Sigmoid colon (tissue), 7 donors: ENCODE results near the gene LRRIQ1. TPM values are rescaled to one million over a fixed set of nuclear protein-coding genes. Genes with fewer than 3 reads are reported as not detected.

Source experiments
- DNase-seq: peaks from one replicate; pipeline ENCODE4 v3.0.0-alpha.2; 2019
- H3K27ac ChIP-seq, 4 donors: fragments of 200-600 bp; sonication (generic); one replicate each; pipeline ENCODE4 v1.5.1; 2016 to 2019; ENCODE audit warnings: mild to moderate bottlenecking in 1 of 4
- H3K27me3 ChIP-seq, 3 donors: fragments of 200-600 bp; sonication (generic); one replicate each; pipeline ENCODE4 v1.5.1; 2019; ENCODE audit warnings: mild to moderate bottlenecking in 1 of 3
- H3K36me3 ChIP-seq, 4 donors: fragments of 200-600 bp; sonication (generic); one replicate each; pipeline ENCODE4 v1.5.1; 2016 to 2019
- H3K4me1 ChIP-seq, 4 donors: fragments of 200-600 bp; sonication (generic); one replicate each; pipeline ENCODE4 v1.5.1; 2017 to 2019
- H3K4me3 ChIP-seq, 4 donors: fragments of 200-600 bp; sonication (generic); one replicate each; pipeline ENCODE4 v1.5.1; 2017 to 2019; ENCODE audit warnings: mild to moderate bottlenecking in 2 of 4, moderate library complexity in 1 of 4
- H3K9me3 ChIP-seq, 4 donors: fragments of 200-600 bp in 3 of 4; sonication (generic) in 3 of 4; one replicate each; pipeline versions ENCODE4 v1.5.1 to v1.6.1; 2013 to 2019
- CTCF ChIP-seq, 4 experiments: fragments of 450-650 bp in 3 of 4; fragments of 200-600 bp in 1 of 4; IDR thresholded peaks; one replicate each; pipeline ENCODE4 v1.5.1; 2016 to 2019; ENCODE audit warnings: antibody characterized with exemption in 4 of 4, mild to moderate bottlenecking in 3 of 4, moderate library complexity in 2 of 4
- EP300 ChIP-seq, 4 donors: sonication (generic); formaldehyde crosslinking; IDR thresholded peaks; one replicate each; pipeline ENCODE4 v1.6.1; 2017; ENCODE audit warnings: antibody characterized with exemption in 4 of 4
- POLR2A ChIP-seq, 2 donors: fragments of 450-650 bp; IDR thresholded peaks; one replicate each; pipeline ENCODE4 v1.6.1; 2016; ENCODE audit warnings: antibody characterized with exemption in 2 of 2, mild to moderate bottlenecking in 2 of 2, moderate library complexity in 2 of 2
- POLR2AphosphoS5 ChIP-seq, 4 donors: sonication (generic); formaldehyde crosslinking; IDR thresholded peaks; one replicate each; pipeline ENCODE4 v1.6.1; 2017; ENCODE audit warnings: antibody characterized with exemption in 4 of 4
- WGBS, 2 donors: extraction: QIAGEN DNeasy Blood & Tissue Kit; methylation state at CpG; one replicate each; pipeline ENCODE4 v1.1.7; 2013; 5-methylcytosine and 5-hydroxymethylcytosine counted together
- intact Hi-C: fragments of 100-400 bp; cut with DNase I; formaldehyde crosslinking; loops from one replicate; pipeline ENCODE4 v1.15.1; 2023
- polyA plus RNA-seq, 3 donors: library from polyadenylated mRNA; stranded (reverse); fragments of 200-250 nt; gene quantifications; one replicate each; pipeline ENCODE4 v1.2.3, GENCODE V29; 2013
- total RNA-seq, 4 donors: library from RNA; depleted of rRNA; stranded (reverse); fragments of >200 nt; gene quantifications; one replicate each; pipeline ENCODE4 v1.1.0, GENCODE V29; 2016
- donor health status: healthy with polysubstance abuse.
- donor health status: Bipolar disorder and iron deficiency.
- donor health status: healthy.

Gene LRRIQ1
- total and polyA plus RNA-seq, 7 donors: under 0.01 to 0.41 (median 0.19) TPM; not detected in 3

- DNase-seq: no peak
Measured at GRCh38 chr12:85089792-85090191, 53.6 kb downstream of the LRRIQ1 start.

DNA sequence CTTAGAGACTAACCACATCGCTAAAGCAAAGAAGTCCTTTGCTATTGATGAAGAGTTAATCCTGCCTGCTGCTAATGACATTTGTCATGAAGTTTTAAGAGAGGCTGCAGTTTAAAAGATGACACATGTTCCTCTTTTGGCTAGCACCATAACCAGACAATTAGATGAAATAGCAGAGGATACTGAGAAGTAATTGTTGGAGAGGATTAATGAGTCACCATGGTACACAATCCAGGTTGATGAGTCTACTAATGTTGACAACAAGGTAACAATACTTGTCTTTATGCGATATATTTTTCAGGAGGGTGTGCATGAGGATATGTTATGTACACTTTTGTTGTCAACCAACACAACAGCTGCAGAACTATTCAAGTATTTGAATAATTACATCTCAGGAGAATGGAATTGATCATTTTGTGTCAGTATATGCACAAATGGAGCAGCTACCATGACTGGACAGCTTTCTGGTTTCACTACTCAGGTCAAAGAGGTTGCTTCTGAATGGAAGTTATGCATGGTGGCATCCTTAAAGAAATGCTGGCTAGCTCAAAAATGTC lies 56.7 kb downstream of the LRRIQ1 start:
- no peaks in the 10 kb centered on the region for H3K36me3 ChIP-seq
- H3K9me3 ChIP-seq: peaks cover 0 to 2% (median 0%) of the 10 kb centered on the region in 4 donors
- no peak for DNase-seq
- H3K27ac ChIP-seq: no peak overlapping the region
- intact Hi-C loops: no loop called here
- no peaks in the 10 kb centered on the region for H3K4me1 ChIP-seq
- no peak overlapping the region for H3K4me3 ChIP-seq
- 93 to 96% methylated on average over 2 of the region's 2 CpGs for WGBS, 2 donors
- TF ChIP-seq CTCF (IDR thresholded peaks at IDR 0.05): no peak
- no peak for TF ChIP-seq POLR2A (IDR thresholded peaks at IDR 0.05)
- TF ChIP-seq EP300 (IDR thresholded peaks at IDR 0.05): no peak
- TF ChIP-seq POLR2AphosphoS5 (IDR thresholded peaks at IDR 0.05): no peak
- no peaks in the 10 kb centered on the region for H3K27me3 ChIP-seq

More at GRCh38 chr12:85089792-85090191, 53.6 kb downstream of the LRRIQ1 start:
- WGBS, 2 donors: 74 to 78% methylated on average over 5 of the region's 5 CpGs
- no peaks in the 10 kb centered on the region for H3K4me1 ChIP-seq
- H3K27me3 ChIP-seq: no peaks in the 10 kb centered on the region
- no peak overlapping the region for H3K4me3 ChIP-seq
- no peak overlapping the region for H3K27ac ChIP-seq
- no peaks in the 10 kb centered on the region for H3K36me3 ChIP-seq
- TF ChIP-seq CTCF (IDR thresholded peaks at IDR 0.05) (no peak), POLR2A (IDR thresholded peaks at IDR 0.05) (no peak), POLR2AphosphoS5 (IDR thresholded peaks at IDR 0.05) (no peak), EP300 (IDR thresholded peaks at IDR 0.05) (no peak)
- peaks cover 0 to 2% (median 0%) of the 10 kb centered on the region in 4 donors for H3K9me3 ChIP-seq
- intact Hi-C loops: no loop called here

- TF ChIP-seq POLR2A (IDR thresholded peaks at IDR 0.05) (no peak), EP300 (IDR thresholded peaks at IDR 0.05) (no peak), CTCF (IDR thresholded peaks at IDR 0.05) (no peak), POLR2AphosphoS5 (IDR thresholded peaks at IDR 0.05) (no peak)
- Histone ChIP-seq H3K9me3 (peaks cover 0 to 2% (median 0%) of the 10 kb centered on the region in 4 donors), H3K27ac (no peak overlapping the region), H3K27me3 (no peaks in the 10 kb centered on the region), H3K4me3 (no peak overlapping the region), H3K4me1 (no peaks in the 10 kb centered on the region), H3K36me3 (no peaks in the 10 kb centered on the region)
- intact Hi-C loops: no loop called here
- DNase-seq: no peak
Measured at GRCh38 chr12:85095501-85095900, 59.4 kb downstream of the LRRIQ1 start.

- H3K4me1 ChIP-seq: no peaks in the 10 kb centered on the region
- intact Hi-C loops: no loop called here
- no peak overlapping the region for H3K27ac ChIP-seq
- H3K27me3 ChIP-seq: no peaks in the 10 kb centered on the region
- WGBS, 2 donors: 78 to 82% methylated on average over 6 of the region's 6 CpGs
- TF ChIP-seq POLR2AphosphoS5 (IDR thresholded peaks at IDR 0.05): no peak
- no peak for TF ChIP-seq POLR2A (IDR thresholded peaks at IDR 0.05)
- TF ChIP-seq CTCF (IDR thresholded peaks at IDR 0.05): no peak
- TF ChIP-seq EP300 (IDR thresholded peaks at IDR 0.05): no peak
- H3K4me3 ChIP-seq: no peak overlapping the region
- H3K36me3 ChIP-seq: no peaks in the 10 kb centered on the region
- no peaks in the 10 kb centered on the region for H3K9me3 ChIP-seq
- no peak for DNase-seq
Measured at GRCh38 chr12:85130646-85131045, 94.5 kb downstream of the LRRIQ1 start.

GRCh38 chr12:85138833-85139232 lies 102.7 kb downstream of the LRRIQ1 start:
- Histone ChIP-seq H3K9me3 (no peaks in the 10 kb centered on the region), H3K4me3 (no peak overlapping the region), H3K27me3 (no peaks in the 10 kb centered on the region), H3K27ac (no peak overlapping the region), H3K4me1 (no peaks in the 10 kb centered on the region), H3K36me3 (no peaks in the 10 kb centered on the region)
- no peak for DNase-seq
- WGBS, 2 donors: 41 to 72% methylated on average over 1 of the region's 1 CpG
- intact Hi-C loops: no loop called here
- TF ChIP-seq EP300 (IDR thresholded peaks at IDR 0.05): no peak
